HepG2 (cell line): Measurements from ENCODE around the gene RNF17. TPM values are rescaled to one million over a fixed set of nuclear protein-coding genes. Genes with fewer than 3 reads are reported as not detected.

ENCODE experiments used
- BCL6 ChIP-seq: IDR thresholded peaks from 2 replicates; pipeline ENCODE4 v1.6.1; 2016; ENCODE audit warnings: missing genetic modification reagents, missing compliant biosample characterization
- CBFB ChIP-seq: sonication (generic); formaldehyde crosslinking; IDR thresholded peaks from 2 replicates; pipeline ENCODE4 v1.4.0; 2020; ENCODE audit warnings: missing genetic modification reagents
- EP300 ChIP-seq, 3 experiments: sonication (generic) in 1 of 3; formaldehyde crosslinking in 1 of 3; IDR thresholded peaks; 2 replicates each; pipeline versions ENCODE4 v1.5.1 to v1.6.1; 2011 to 2020; ENCODE audit warnings: low read depth in 2 of 3, low read length in 2 of 3, borderline replicate concordance in 1 of 3, improper control_type of control experiment in 1 of 3, mild to moderate bottlenecking in 1 of 3, missing genetic modification reagents in 1 of 3, moderate library complexity in 1 of 3
- ERF ChIP-seq: IDR thresholded peaks from 2 replicates; pipeline ENCODE4 v1.6.1; 2018; ENCODE audit warnings: missing biosample characterization, missing genetic modification reagents
- IKZF4 ChIP-seq: sonication (generic); formaldehyde crosslinking; IDR thresholded peaks from 2 replicates; pipeline ENCODE4 v1.5.1; 2020; ENCODE audit warnings: borderline replicate concordance, mild to moderate bottlenecking, low read depth, missing genetic modification reagents; ENCODE audit errors: not compliant biosample characterization
- ZGPAT ChIP-seq: IDR thresholded peaks from 2 replicates; pipeline ENCODE4 v1.6.1; 2016; ENCODE audit warnings: mild to moderate bottlenecking
- ZHX2 ChIP-seq, 2 experiments: sonication (generic) in 1 of 2; formaldehyde crosslinking in 1 of 2; IDR thresholded peaks; 2 replicates each; pipeline versions ENCODE4 v1.6.1 to v1.9.0; 2014 to 2022; ENCODE audit warnings: antibody characterized with exemption in 1 of 2, borderline replicate concordance in 1 of 2, inconsistent platforms in 1 of 2, low read depth in 1 of 2, missing genetic modification reagents in 1 of 2
- ZNF326 ChIP-seq: sonication (generic); formaldehyde crosslinking; IDR thresholded peaks from 2 replicates; pipeline ENCODE4 v1.4.0; 2020; ENCODE audit warnings: missing genetic modification reagents, borderline replicate concordance
- ZNF333 ChIP-seq: sonication (generic); formaldehyde crosslinking; IDR thresholded peaks from 2 replicates; pipeline ENCODE4 v1.4.0; 2020; ENCODE audit warnings: mild to moderate bottlenecking, missing genetic modification reagents, borderline replicate concordance
- ZNF614 ChIP-seq: IDR thresholded peaks from 2 replicates; pipeline ENCODE4 v1.6.1; 2018; ENCODE audit warnings: missing biosample characterization, missing genetic modification reagents, inconsistent platforms, borderline replicate concordance
- polyA plus RNA-seq, 8 experiments: library from polyadenylated mRNA; depleted of rRNA in 3 of 8; stranded (reverse) in 7 of 8; unstranded in 1 of 8; fragments of >200 nt; fragmentation: Illumina TruSeq in 4 of 8; extraction: Trizol in 4 of 8; gene quantifications; 2 replicates each; pipeline versions ENCODE4 v1.2.1 to v1.2.3, GENCODE V29; 2011 to 2016; ENCODE audit warnings: low read depth in 4 of 8, missing spikeins in 1 of 8, mixed read lengths in 1 of 8; ENCODE audit not compliant: insufficient read depth in 1 of 8
- total RNA-seq, 5 experiments: library from RNA; depleted of rRNA; stranded (reverse); fragments of >200 nt; fragmentation: Illumina TruSeq; extraction: Trizol; gene quantifications; 2 replicates each; pipeline ENCODE4 v1.2.3, GENCODE V29; 2016; ENCODE audit warnings: low read depth in 1 of 5

Gene RNF17
- total and polyA plus RNA-seq, 2 of the 13 experiments (the other 11 are each of a cell fraction or from before 2014, with no cell fraction given), result not detected

GRCh38 chr13:24922745-24923591 lies 159.0 kb downstream of the RNF17 start (continued):
- TF ChIP-seq ZHX2 (IDR thresholded peaks at IDR 0.05; ENCODE audit: low read depth), result peak; percentile 53; the same call in 1 of the 2 replicates
- no peak for TF ChIP-seq ZHX2 (CRISPR knock-in tag; IDR thresholded peaks at IDR 0.05; ENCODE audit: borderline replicate concordance)
- TF ChIP-seq ZNF326 (CRISPR knock-in tag), result no peak
- TF ChIP-seq ZNF333, result no peak
- no peak for TF ChIP-seq ZNF614 (CRISPR knock-in tag)
- no peak for TF ChIP-seq IKZF4 (CRISPR knock-in tag)
- no peak for TF ChIP-seq EP300 (IDR thresholded peaks at IDR 0.05; ENCODE audit: low read depth in 2 of 2, low read length in 2 of 2)
- no peak for TF ChIP-seq EP300 (CRISPR knock-in tag; IDR thresholded peaks at IDR 0.05; ENCODE audit: borderline replicate concordance)
- 0 out of 2 replicates have a peak, but pooled peaks have one; percentile 35 for TF ChIP-seq CBFB (CRISPR knock-in tag)
- TF ChIP-seq ERF (CRISPR knock-in tag), result peak; percentile 33; the same call in 1 of the 2 replicates
- TF ChIP-seq BCL6 (CRISPR knock-in tag), result peak; percentile 18; the same call in 1 of the 2 replicates
- peak; percentile 56; the same call in 1 of the 2 replicates for TF ChIP-seq ZGPAT (CRISPR knock-in tag)
